HG03469 (cell line): ENCODE data around the gene IMPACT.

Experiments
- ATAC-seq: cut with Tn5 transposase; IDR thresholded peaks from one replicate; pipeline ENCODE4 v1.9.1; 2021; ENCODE audit warnings: mild to moderate bottlenecking, moderate library complexity, moderate number of reproducible peaks; ENCODE audit not compliant: unreplicated experiment

The IMPACT gene

DNA sequence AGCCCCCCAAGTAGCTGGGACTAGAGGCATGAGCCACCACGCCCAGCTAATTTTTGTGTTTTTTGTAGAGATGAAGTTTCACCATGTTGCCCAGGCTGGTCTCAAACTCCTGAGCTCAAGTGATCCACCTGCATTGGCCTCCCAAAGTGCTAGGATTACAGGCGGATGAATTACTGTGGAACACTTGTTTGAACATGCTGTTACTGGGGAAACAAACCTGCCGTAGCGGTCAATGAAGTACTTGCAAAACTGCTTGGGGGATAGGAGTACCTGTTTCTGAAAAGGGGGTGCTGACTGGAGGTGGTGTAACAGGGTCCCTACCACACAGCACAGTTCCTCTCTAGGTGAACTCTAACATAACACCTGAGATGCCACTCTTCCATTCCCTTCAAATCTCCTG is 5.9 kb upstream of the IMPACT start:
- no peak for ATAC-seq

DNA sequence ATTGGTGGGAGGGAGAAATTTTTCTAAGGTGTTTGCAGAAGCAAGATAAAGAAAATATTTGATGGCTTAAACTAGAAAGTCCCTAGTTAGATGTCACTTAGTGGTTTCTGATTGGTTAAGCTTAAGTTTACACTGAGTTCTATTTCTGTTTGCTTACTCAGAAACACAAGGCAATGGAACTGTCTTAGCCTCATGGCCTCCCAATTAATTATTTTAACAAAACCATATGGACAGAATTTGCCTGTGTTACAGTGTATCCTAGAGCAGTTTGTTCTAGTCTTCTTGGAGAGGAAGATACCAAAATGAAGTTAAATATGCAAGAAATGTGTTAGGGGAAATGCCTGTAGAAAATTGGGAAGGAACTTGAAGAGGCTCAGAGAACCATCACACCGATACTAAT is 4.6 kb upstream of the IMPACT start:
- no peak for ATAC-seq

DNA sequence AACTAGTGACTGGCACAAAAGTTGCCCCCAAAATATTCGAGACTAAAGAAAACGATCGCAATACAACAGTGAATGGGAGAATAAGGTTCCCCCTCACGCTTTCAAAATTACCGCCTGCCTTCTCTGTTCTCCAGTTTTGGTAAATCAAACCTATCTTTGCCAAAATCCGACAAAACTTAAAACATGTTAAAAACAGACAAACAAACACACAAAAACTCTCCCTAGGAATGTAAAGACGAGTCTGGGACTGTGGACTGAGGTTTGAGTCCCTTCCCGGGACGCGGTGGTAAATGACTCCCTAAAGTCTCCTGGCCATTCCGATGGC is 435 bp upstream of the IMPACT start:
- no peak for ATAC-seq

DNA sequence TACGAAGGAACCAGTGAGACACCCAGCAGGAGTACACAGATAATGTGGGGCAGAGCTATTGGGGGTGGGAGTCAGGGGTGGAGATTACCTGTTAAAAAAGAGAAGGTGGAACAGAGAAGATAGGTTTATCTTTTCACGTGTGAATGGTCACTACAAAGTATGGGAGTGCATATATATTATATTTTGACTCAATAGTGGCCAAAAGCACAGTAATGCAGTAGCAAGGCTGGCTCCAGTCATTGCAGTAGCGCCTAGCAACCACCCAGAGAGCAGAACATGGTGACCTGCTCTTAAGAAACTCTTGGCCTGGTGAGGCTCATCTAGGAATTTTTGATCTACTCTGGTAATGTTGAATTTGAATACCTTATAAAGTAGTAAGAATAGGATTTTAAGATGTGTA is 1.0 kb downstream of the IMPACT start:
- no peak for ATAC-seq

DNA sequence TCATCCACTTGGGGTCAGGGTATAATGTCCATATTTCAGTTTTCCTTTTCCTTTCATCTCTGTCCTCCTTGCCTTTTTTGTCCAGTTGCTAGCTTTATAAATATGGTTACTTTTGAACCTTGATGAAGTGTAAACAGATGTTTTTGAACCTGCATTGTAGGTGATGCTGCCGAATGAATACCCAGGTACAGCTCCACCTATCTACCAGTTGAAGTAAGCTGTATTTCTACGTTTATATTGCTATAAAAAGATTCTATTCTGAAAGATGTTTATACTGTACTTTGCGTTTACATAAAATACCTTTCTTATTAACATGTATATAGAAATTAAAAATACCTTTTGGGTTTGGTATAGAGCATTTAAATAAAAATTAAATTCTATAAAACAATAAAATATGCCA is 2.2 kb downstream of the IMPACT start:
- no peak for ATAC-seq

DNA sequence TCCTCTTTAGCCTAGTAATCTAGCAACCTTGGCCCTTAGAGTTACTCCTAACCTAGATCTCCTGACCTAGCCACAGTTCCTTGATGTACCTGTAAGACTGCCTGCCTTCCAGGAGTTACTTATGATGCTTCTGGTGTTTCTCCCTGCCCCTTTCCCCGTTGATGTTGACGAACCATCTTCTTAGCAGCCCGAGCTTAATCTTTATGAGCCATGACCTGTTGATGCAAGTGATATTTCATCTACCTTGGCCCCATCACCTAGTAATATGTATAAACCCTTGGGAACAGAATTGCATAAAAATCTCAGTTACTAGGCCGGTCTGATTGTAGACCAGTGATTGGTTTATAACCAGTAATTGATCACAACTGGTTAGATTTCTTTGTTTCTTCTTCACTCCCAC is 2.7 kb downstream of the IMPACT start:
- no peak for ATAC-seq

DNA sequence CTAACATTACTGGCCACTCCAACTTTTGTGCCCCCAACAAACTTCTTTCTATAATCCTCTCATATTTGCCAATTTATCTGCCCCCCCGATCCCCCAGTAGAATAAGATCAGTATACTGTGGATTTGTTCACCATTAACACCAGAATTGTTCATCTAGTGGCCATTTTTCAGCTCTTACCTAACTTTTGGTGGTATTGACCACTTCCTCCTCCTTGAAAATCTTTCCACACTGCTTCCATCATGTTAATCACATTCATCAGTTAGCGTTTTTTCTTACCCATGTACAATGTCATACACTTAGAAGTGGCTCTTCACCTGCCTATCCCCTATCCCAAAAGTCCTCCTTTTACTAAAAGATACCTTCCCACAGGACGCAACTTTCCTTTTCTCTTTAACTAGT is 6.1 kb downstream of the IMPACT start:
- ATAC-seq: no peak

DNA sequence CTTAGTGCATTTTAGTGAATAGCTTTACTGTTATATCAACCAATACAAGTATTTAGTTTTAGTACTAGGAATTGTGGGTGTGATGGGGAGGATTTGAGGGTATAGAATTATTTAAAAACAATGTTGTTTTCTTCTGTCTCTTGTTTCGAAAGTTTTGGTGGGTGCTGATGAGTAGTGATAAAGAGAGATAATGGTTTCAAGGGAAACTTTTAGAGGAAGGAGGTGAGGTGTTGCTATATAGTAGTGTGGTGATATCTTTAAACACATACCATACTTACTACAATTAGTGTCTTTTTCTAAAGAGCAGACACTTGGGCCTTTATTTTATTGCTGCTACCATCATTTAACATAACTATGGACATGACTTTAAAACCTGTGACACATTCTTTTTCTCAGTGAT is 10.5 kb downstream of the IMPACT start:
- no peak for ATAC-seq

DNA sequence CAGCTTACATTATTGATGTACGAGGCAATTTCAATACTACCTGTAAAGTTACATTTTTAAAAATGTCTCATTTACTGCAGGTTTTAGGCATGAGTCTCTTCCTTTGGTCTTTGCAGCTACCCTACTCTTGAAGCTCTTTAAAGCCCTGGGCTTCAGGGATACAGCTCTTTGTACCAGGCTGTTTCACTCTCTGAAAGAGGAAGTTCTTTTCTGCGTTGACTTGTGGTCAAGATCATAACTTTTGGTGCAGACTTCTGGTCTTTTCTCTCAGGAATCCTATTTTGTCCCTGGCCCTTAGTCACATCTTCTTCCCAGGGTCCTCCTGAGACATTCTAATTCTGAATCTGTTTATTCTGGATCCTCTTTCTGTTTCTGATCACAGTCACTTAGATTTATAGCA is 17.4 kb downstream of the IMPACT start:
- peak; percentile 68 for ATAC-seq

DNA sequence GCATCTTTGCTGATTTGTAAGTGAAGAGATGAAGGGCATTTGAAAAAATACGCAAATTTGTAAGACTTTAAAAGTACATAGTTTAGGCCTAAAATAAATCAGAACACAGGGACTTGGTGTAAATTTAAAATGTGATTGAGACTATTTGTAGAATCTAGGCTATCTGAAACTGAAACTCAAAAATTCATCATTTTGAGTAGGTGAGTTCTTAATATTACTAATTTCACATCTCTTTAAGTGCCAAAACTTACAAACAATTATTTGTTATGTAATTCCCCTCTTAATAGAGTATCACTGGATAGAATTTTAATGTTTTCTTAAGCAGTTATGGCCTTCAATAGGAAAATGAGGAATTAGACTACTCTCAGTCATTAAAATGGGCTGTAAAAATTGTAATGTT is 20.0 kb downstream of the IMPACT start:
- peak; percentile 65 for ATAC-seq

DNA sequence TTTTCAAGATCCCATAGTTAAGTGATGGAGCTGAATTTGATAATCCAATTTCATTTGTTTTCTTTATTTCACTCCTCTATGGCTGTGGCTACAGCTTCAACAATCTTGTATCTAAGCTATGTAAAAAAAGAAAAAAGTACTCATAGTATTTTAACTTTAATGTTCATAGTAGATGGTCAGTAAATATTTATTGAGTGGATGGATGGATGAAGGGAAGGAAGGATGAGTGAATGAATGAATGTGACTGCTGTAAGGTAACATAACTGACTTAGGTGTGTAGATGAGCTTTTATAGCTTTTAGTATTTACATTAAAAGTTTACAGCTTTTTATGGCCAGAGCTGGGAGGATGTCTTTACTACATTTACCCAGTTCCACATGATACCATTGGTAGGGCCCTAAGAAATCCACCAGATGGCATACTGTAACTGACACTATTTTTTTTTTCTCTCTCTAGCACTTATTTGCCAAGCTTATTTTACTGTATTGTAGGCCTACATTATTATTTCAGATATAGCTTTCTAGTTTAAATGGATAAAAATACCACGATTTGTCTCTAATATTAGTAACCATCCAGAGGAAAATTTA is 20.6 kb downstream of the IMPACT start:
- ATAC-seq: no peak

DNA sequence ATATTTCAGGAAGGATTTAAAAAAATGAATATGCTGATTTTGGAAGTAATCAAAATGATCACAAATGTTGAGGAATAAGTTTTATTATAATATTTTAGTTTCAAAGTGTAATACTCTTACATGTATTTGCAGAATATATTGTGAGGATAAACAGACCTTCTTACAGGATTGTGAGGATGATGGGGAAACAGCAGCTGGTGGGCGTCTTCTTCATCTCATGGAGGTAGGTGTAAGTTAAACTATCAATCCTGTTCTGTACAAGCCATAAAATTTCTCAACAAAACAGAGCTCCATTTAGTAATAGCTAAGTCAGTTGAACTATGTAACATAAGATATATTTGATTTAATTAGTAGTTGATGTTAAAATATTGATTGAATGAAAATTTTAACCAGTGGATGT is 21.5 kb downstream of the IMPACT start:
- ATAC-seq: no peak

DNA sequence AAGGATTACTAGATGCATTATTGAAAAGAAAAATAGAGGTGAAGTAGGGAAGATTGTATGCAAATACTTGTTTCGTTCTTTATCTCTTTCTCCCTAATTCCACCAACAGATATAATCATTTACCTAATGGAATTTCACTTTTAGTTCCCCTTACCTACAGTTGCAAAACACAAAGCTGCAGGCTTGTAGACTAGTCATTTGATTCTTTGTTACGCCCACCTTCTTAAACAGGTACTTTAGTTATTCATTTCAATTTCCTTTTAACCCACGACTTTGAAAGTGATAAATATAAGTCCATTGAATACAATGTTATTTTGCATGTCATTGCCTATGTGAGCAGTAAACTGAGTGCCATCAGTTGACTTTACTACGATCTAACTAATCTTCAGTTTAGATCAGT is 30.1 kb downstream of the IMPACT start:
- ATAC-seq: peak; percentile 94

DNA sequence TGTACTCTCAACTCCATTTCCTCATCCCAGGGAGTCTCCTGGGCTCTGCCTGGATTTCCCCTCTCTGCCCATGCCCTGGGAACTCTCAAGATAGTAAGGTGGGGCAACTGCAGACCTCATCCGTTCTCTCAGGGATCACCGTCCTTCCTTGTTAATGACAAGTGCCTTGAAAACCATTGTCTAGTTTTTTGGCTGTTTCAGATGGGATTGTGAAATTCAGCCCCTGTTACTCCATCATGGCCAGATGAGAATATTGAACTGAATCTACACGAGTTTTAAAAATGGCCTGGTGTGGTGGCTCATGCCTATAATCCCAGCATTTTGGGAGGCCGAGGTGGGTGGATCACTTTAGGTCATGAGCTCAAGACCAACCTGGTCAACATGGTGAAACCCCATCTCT is 33.3 kb downstream of the IMPACT start:
- ATAC-seq: no peak

DNA sequence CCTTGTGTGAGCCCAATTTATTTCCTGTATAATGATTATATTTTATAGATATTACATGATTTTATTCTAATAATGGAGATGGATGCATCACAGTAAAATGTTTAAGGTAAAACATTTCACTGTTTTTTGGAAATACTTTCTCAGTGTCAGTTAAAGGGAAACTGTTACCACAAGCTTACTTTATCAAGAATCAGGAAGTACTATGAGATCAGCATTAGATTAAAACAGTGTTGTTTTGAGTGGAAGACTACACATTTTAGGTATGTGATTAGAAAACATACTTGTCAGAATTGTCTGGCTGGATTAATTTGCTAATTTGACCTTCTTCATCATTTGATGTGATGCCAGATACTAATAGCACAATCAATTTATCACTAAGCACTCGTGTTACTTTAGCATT is 33.9 kb downstream of the IMPACT start, which contains the start of gene HRH4:
Gene HRH4, plus strand, starts transcription at position 250 of the 400 bp plus-strand sequence. Its CDS starts 92 bp downstream, at position 342.
- no peak for ATAC-seq

DNA sequence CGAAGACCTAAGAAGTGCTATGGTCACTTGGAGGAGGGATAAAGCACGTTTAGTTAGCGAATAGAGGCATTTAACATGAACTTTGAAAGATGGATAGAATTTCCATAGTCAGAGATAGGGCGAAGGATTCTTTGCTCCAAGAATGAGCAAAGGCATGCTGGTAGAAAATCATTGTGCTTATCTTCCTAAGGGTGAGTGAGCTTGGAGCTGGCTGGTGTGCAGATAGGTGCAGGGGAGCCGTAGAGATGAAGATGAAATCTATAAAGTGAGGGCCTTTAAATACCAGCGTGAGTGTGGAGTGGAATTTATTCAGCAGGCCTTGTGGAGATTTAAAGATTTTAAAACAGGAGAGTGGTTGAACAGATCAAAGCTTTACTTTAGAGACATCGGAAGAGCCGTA is 35.5 kb downstream of the IMPACT start:
- ATAC-seq: no peak

DNA sequence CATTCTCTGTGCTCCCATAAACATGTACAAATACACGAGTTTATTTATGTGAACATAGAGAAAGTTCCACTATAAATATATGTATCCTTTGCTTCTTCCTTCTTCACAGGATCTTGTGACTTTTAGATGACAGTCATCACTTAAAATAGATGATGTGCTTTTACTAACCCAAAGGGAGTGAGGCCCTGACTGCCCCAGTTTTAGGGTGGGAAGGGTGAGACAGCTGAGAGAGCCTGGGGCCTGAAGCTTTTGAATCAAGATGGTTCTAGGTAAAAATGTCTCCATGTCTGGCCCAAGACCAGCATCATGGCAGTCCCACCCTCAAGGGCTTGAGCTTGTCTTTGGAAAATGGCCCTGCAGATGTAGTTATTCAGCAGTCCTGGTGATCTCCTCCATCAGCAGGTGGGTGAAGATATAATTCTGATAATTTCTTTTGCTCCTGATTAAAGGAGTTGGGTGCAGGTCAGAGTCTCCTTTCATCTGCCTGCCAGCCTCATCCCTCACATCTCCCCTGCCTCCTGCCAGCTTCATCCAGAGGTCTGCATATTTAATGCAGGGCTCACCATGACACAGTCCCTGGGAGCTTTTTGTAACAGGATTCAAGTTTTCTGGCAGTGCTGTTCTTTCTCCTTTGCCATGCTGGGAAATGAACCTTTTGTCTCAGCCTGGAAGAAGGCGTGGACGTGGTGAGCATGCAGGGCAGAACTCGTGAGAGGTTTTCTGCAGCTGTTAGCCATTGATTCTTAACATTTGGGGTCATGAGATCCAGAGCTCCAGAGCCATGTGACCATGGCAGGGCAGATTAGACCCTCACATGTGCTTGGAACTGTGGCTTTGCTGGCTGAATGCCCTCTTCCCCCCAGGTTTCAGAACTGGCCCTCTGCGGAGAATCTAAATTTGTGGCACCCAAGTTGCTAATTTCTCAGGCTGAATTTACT is 36.6 kb downstream of the IMPACT start:
- no peak for ATAC-seq

DNA sequence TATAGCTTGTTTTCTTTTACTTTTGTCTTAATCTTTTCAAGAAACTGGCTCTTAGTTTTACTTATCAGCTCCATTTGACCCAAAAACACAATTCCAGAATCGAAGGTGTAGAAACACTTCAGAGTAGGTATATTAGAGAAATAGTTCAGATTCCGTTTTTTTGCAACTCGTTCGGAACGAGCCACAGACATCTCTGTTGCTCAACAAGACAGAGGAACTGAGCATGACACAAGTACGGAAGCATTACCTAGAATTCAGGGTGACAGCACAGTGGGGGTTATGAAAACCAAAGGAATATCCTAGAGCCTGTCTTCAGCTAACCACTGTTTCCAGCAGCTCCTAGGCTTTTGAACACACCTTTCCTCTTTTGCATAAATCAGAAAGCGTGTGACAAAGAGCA is 39.0 kb downstream of the IMPACT start:
- no peak for ATAC-seq

DNA sequence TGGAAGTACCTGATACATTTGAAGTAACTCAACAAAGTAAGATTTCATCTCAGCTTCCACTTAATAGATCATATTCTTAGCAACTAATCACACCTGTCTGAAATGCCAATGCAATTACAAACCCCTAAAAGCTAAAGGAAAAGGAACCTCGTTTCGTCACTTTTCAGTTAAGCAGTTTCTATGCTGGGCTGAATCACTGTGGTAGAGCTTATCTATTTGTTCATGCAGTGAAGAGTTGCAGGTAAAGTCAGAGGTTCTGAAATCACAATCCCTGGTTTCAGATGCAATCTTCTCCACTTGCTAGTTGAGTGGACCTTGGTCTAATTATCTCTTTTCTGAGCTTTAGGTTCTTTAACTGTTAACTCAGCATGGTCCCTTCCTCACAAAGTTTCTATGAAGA is 40.3 kb downstream of the IMPACT start:
- ATAC-seq: no peak

DNA sequence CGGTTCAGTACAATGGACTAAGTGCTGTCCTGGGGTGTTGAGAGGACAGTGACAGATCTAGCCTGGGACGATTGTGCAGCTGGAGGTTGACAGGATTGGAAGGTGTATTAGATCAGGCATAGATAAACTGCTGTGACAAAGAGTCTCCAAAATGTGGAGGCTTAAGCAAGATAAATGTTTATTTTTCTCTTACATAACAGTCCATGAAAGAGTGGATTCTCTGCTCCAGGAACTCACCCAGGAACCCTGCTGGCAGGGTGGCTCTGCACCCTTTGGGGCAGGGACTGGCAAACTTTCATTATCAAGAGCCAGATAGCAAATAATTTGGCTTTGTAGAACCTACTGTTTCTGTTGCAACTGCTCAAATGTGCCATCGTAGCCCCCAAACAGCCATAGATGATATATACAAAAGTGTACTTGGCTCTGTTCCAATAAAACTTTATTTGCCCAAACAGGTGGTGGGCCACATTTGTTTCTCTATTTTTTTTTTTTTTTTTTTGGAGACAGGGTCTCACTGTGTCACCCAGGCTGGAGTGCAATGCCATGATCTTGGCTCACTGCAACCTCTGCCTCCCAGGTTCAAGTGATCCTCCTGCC is 43.6 kb downstream of the IMPACT start:
- no peak for ATAC-seq

DNA sequence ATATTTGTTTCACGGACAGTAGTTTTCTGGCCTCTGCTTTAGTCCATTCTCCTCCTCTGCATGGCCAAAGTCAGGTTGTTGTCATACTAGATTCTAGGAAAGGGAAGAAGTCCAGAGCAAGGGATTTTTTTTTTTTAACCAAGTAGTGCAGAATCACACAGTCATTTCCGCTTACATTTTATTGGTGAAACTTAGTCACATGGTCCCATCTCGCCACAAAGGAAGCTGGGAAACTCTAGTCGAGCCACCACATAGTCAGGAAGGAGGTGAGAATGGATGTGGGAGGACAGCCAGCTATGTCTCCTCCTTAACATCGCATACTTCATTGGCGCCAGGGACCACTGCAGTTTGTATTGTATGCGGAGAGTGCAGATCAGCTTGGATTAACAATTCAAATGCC is 44.3 kb downstream of the IMPACT start:
- no peak for ATAC-seq

DNA sequence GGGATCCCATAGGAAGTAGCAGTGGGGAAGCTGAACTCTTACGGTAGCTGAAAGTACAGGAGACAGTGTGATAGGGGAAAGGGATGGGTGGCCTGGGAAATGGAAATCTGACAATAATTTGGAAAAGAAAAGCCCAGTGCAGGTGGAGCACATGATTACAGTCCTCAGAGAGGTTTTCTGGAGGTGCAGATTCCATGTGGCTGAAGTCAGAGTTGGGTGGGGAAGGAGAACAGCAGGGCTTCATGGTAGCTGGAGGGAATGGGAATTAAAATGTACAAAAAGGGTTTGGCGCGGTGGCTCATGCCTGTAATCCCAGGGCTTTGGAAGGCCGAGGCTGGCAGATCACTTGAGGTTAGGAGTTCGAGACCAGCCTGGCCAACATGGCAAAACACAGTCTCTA is 46.1 kb downstream of the IMPACT start:
- no peak for ATAC-seq
